ENCODE results near the gene SETD3. TPM values are rescaled to one million over a fixed set of nuclear protein-coding genes. Genes with fewer than 3 reads are reported as not detected.

SETD3 gene
- total and polyA plus RNA-seq, 2 experiments from 2014 or later: 40.7 to 68.0 TPM

DNA sequence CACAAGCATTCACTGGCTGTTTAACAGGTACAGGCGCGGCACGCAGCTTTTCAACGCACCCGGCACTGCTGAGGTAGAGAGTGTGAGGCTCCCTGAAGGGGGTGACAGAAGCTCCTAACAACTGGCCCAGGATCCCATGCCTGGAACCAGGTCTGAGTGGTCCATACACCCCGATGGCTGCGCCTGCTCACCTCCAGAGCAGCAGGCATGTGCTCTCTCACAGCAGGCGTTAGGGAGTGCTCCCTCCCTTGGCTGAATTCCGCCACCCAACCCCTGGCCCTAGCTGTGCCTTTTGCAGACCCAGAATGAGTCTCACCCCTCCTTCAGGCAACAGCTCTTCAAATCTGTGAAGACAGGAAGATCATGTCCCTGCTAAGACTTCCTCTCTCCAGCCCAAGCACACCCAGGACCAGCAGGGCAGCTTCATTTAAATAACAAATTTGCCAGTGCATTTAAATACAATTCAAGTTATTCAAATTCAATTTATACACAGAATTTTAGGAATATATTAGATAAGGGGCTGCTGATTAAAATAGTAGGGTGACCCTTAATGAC, 86.0 kb downstream of the SETD3 start:
- Histone ChIP-seq H3K27ac (ENCODE audit: low read depth) (0 out of 2 replicates have a peak overlapping the region, but pooled peaks have one; percentile 30), H3K9me2 (ENCODE audit: insufficient read depth) (no peaks in the 10 kb centered on the region), H3K79me2 (replicated peaks; ENCODE audit: insufficient read depth) (no peaks in the 10 kb centered on the region), H3F3A (replicated peaks; ENCODE audit: low read depth) (0 out of 2 replicates have a peak, but pooled peaks cover 4% of the 10 kb centered on the region), H3K27me3 (ENCODE audit: insufficient read depth) (no peaks in the 10 kb centered on the region), H3K4me1 (ENCODE audit: insufficient read depth) (peaks cover 31% of the 10 kb centered on the region), H3K36me3 (ENCODE audit: insufficient read depth) (peaks cover 20% of the 10 kb centered on the region), H4K20me1 (replicated peaks; ENCODE audit: insufficient read depth) (0 out of 2 replicates have a peak, but pooled peaks cover 4% of the 10 kb centered on the region), H3K4me3 (no peak overlapping the region), H2AFZ (no peak overlapping the region), H3K4me2 (peak overlapping the region; percentile 66)
- DNase-seq (ENCODE audit: low spot score) (no peak), ATAC-seq (peak; percentile 48)
- Mint-ChIP-seq H3K4me3 (no peak overlapping the region; the same call in 2 of the 3 replicates), H3K36me3 (ENCODE audit: low read depth) (peaks cover 20% of the 10 kb centered on the region), H3K27me3 (ENCODE audit: insufficient read depth, low read depth, poor library complexity) (peaks cover 6% of the 10 kb centered on the region), H3K27ac (peak overlapping the region; percentile 91), H3K4me1 (peaks cover 38% of the 10 kb centered on the region), H3K9me3 (no peaks in the 10 kb centered on the region)
- TF ChIP-seq ZNF114 (CRISPR knock-in tag; IDR thresholded peaks at IDR 0.05) (no peak), ZNF331 (CRISPR knock-in tag; IDR thresholded peaks at IDR 0.05; ENCODE audit: low read depth) (no peak)
- TF ChIP-seq, protein P1, sequence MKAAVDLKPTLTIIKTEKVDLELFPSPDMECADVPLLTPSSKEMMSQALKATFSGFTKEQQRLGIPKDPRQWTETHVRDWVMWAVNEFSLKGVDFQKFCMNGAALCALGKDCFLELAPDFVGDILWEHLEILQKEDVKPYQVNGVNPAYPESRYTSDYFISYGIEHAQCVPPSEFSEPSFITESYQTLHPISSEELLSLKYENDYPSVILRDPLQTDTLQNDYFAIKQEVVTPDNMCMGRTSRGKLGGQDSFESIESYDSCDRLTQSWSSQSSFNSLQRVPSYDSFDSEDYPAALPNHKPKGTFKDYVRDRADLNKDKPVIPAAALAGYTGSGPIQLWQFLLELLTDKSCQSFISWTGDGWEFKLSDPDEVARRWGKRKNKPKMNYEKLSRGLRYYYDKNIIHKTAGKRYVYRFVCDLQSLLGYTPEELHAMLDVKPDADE (IDR thresholded peaks at IDR 0.05): no peak

DNA sequence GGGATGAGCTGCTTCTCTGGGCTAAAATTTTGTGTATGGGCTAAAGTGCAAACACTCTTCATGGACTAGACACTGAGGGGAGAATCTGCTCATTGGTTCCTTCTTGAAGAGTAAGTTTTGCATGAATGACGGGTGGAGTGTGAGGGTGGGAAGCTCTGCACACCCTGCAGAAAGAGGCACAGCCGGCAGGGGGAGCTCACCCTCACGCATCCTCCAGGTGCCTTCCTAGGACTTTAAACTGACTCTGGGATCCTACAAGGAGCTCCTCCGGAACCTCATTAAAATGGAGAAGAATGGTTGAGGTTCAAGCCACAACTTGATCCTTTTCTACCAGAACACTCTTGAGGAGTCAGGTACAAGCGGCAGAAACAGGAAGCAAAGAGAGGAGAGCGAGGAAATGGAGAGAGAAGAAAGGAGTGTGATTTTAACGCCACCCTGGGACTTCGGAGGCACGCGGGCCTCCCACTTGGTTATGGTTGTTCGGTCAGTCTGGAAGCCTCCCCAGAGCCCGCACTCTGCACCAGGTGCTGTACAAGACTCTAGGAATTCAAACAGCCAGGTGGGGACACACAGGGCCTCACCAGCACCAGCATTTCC, 87.5 kb downstream of the SETD3 start:
- Histone ChIP-seq H2AFZ (no peak overlapping the region), H3F3A (replicated peaks; ENCODE audit: low read depth) (0 out of 2 replicates have a peak, but pooled peaks cover 4% of the 10 kb centered on the region), H3K79me2 (replicated peaks; ENCODE audit: insufficient read depth) (no peaks in the 10 kb centered on the region), H3K27ac (ENCODE audit: low read depth) (no peak overlapping the region), H3K4me1 (ENCODE audit: insufficient read depth) (peaks cover 33% of the 10 kb centered on the region), H3K36me3 (ENCODE audit: insufficient read depth) (peaks cover 8% of the 10 kb centered on the region), H3K27me3 (ENCODE audit: insufficient read depth) (no peaks in the 10 kb centered on the region), H3K4me3 (no peak overlapping the region), H3K4me2 (no peak overlapping the region), H4K20me1 (replicated peaks; ENCODE audit: insufficient read depth) (0 out of 2 replicates have a peak, but pooled peaks cover 4% of the 10 kb centered on the region), H3K9me2 (ENCODE audit: insufficient read depth) (no peaks in the 10 kb centered on the region)
- Mint-ChIP-seq H3K4me1 (peaks cover 38% of the 10 kb centered on the region), H3K27me3 (ENCODE audit: insufficient read depth, low read depth, poor library complexity) (peaks cover 6% of the 10 kb centered on the region), H3K36me3 (ENCODE audit: low read depth) (peaks cover 8% of the 10 kb centered on the region), H3K27ac (peak overlapping the region; percentile 52), H3K4me3 (no peak overlapping the region), H3K9me3 (no peaks in the 10 kb centered on the region)
- DNase-seq (ENCODE audit: low spot score) (peak; percentile 81), ATAC-seq (peak; percentile 70)
- no peak for TF ChIP-seq STAT1 (IDR thresholded peaks at IDR 0.05; ENCODE audit: unreplicated experiment)
- TF ChIP-seq, protein P2, sequence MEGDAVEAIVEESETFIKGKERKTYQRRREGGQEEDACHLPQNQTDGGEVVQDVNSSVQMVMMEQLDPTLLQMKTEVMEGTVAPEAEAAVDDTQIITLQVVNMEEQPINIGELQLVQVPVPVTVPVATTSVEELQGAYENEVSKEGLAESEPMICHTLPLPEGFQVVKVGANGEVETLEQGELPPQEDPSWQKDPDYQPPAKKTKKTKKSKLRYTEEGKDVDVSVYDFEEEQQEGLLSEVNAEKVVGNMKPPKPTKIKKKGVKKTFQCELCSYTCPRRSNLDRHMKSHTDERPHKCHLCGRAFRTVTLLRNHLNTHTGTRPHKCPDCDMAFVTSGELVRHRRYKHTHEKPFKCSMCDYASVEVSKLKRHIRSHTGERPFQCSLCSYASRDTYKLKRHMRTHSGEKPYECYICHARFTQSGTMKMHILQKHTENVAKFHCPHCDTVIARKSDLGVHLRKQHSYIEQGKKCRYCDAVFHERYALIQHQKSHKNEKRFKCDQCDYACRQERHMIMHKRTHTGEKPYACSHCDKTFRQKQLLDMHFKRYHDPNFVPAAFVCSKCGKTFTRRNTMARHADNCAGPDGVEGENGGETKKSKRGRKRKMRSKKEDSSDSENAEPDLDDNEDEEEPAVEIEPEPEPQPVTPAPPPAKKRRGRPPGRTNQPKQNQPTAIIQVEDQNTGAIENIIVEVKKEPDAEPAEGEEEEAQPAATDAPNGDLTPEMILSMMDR (conservative IDR thresholded peaks at IDR 0.05; ENCODE audit: low read depth in 2 of 2): peak; percentile 83 to 90

DNA sequence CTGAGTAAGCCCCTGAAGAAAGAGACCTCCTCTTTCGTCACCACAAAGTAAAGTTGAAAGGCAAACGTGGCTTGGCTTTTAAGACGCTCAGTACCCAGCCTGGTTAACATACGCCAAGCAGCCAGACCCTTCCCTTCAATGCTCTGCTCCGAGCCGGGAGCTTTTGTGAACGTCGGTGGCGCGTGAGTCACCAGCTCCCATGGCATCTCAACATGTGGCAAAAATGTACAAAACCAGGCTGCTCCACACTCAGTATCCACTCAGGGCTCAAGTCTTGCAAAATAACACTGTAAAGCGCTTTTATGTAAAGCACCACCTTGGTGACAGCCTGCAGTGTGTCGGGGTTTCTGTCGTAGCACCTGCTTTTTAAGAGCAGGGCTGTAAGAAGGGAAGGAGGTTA, 89.0 kb downstream of the SETD3 start:
- H3K27ac ChIP-seq (ENCODE audit: low read depth): no peak overlapping the region

More for the DNA sequence above, 89.0 kb downstream of the SETD3 start:
- Histone ChIP-seq H4K20me1 (replicated peaks; ENCODE audit: insufficient read depth) (0 out of 2 replicates have a peak, but pooled peaks cover 4% of the 10 kb centered on the region), H3K9me2 (ENCODE audit: insufficient read depth) (no peaks in the 10 kb centered on the region), H2AFZ (no peak overlapping the region), H3K4me3 (no peak overlapping the region), H3K36me3 (ENCODE audit: insufficient read depth) (no peaks in the 10 kb centered on the region), H3F3A (replicated peaks; ENCODE audit: low read depth) (0 out of 2 replicates have a peak, but pooled peaks cover 4% of the 10 kb centered on the region), H3K79me2 (replicated peaks; ENCODE audit: insufficient read depth) (no peaks in the 10 kb centered on the region), H3K27me3 (ENCODE audit: insufficient read depth) (no peaks in the 10 kb centered on the region), H3K4me1 (ENCODE audit: insufficient read depth) (peaks cover 33% of the 10 kb centered on the region), H3K4me2 (no peak overlapping the region)
- peak overlapping the region; percentile 34; the same call in 1 of the 2 replicates for H3K27ac Mint-ChIP-seq
- H3K9me3 Mint-ChIP-seq: no peaks in the 10 kb centered on the region
- TF ChIP-seq, protein P3, sequence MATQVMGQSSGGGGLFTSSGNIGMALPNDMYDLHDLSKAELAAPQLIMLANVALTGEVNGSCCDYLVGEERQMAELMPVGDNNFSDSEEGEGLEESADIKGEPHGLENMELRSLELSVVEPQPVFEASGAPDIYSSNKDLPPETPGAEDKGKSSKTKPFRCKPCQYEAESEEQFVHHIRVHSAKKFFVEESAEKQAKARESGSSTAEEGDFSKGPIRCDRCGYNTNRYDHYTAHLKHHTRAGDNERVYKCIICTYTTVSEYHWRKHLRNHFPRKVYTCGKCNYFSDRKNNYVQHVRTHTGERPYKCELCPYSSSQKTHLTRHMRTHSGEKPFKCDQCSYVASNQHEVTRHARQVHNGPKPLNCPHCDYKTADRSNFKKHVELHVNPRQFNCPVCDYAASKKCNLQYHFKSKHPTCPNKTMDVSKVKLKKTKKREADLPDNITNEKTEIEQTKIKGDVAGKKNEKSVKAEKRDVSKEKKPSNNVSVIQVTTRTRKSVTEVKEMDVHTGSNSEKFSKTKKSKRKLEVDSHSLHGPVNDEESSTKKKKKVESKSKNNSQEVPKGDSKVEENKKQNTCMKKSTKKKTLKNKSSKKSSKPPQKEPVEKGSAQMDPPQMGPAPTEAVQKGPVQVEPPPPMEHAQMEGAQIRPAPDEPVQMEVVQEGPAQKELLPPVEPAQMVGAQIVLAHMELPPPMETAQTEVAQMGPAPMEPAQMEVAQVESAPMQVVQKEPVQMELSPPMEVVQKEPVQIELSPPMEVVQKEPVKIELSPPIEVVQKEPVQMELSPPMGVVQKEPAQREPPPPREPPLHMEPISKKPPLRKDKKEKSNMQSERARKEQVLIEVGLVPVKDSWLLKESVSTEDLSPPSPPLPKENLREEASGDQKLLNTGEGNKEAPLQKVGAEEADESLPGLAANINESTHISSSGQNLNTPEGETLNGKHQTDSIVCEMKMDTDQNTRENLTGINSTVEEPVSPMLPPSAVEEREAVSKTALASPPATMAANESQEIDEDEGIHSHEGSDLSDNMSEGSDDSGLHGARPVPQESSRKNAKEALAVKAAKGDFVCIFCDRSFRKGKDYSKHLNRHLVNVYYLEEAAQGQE (IDR thresholded peaks at IDR 0.05; ENCODE audit: unreplicated experiment): no peak
- no peak for TF ChIP-seq EZH2phosphoT487 (IDR thresholded peaks at IDR 0.05; ENCODE audit: unreplicated experiment)
- TF ChIP-seq EZH2 (IDR thresholded peaks at IDR 0.05; ENCODE audit: low read depth, unreplicated experiment): no peak
- no peak for TF ChIP-seq JUNB (IDR thresholded peaks at IDR 0.05; ENCODE audit: unreplicated experiment)
- no peak for TF ChIP-seq ZNF114 (CRISPR knock-in tag; IDR thresholded peaks at IDR 0.05)
- no peak for TF ChIP-seq POLR2AphosphoS5 (IDR thresholded peaks at IDR 0.05; ENCODE audit: low read depth)
- TF ChIP-seq, protein P1 (IDR thresholded peaks at IDR 0.05): no peak
- H3K36me3 Mint-ChIP-seq (ENCODE audit: low read depth): peaks cover 6% of the 10 kb centered on the region; the same call in 1 of the 3 replicates
- peaks cover 6% of the 10 kb centered on the region for H3K27me3 Mint-ChIP-seq (ENCODE audit: insufficient read depth, low read depth, poor library complexity)
- DNase-seq (ENCODE audit: low spot score) (no peak), ATAC-seq (no peak)
- H3K4me3 Mint-ChIP-seq: no peak overlapping the region
- peaks cover 38% of the 10 kb centered on the region for H3K4me1 Mint-ChIP-seq
